Esophagus muscularis mucosa (tissue), 4 donors: ENCODE results near the gene LRRC61.

Experiments
- CTCF ChIP-seq, 3 experiments: fragments of 200-600 bp in 2 of 3; fragments of 450-650 bp in 1 of 3; sonication (generic) in 2 of 3; IDR thresholded peaks; one replicate each; pipeline ENCODE4 v1.5.1; 2017 to 2019; ENCODE audit warnings: antibody characterized with exemption in 3 of 3, mild to moderate bottlenecking in 2 of 3, moderate library complexity in 1 of 3
- EP300 ChIP-seq: sonication (generic); formaldehyde crosslinking; IDR thresholded peaks from one replicate; pipeline ENCODE4 v1.6.1; 2017; ENCODE audit warnings: antibody characterized with exemption
- POLR2A ChIP-seq: fragments of 450-650 bp; IDR thresholded peaks from one replicate; pipeline ENCODE4 v1.6.1; 2017; ENCODE audit warnings: antibody characterized with exemption, moderate library complexity, mild to moderate bottlenecking, low read depth
- POLR2AphosphoS5 ChIP-seq, 2 donors: sonication (generic); formaldehyde crosslinking; IDR thresholded peaks; one replicate each; pipeline ENCODE4 v1.6.1; 2017; ENCODE audit warnings: antibody characterized with exemption in 2 of 2

GRCh38 chr7:150311146-150311545 lies 12.0 kb upstream of the LRRC61 start:
- TF ChIP-seq POLR2A (no peak), CTCF (IDR thresholded peaks at IDR 0.05) (no peak), EP300 (no peak), POLR2AphosphoS5 (IDR thresholded peaks at IDR 0.05) (no peak)
